Thyroid gland (tissue), 4 donors: ENCODE measurements around the gene ZC3H15. TPM values are rescaled to one million over a fixed set of nuclear protein-coding genes. Genes with fewer than 3 reads are reported as not detected.

ENCODE experiments used
- DNase-seq, 2 donors: peaks; one replicate each; pipeline ENCODE4 v3.0.0-alpha.2; 2019
- H3K27ac ChIP-seq, 3 donors: fragments of 200-600 bp; sonication (generic); 1 replicate in 2 of 3; 2 replicates in 1 of 3; pipeline ENCODE4 v1.5.1; 2016 to 2019; ENCODE audit warnings: mild to moderate bottlenecking in 1 of 3, moderate library complexity in 1 of 3
- H3K27me3 ChIP-seq: fragments of 200-600 bp; sonication (generic); one replicate; pipeline ENCODE4 v1.5.1; 2019
- H3K36me3 ChIP-seq, 2 donors: fragments of 200-600 bp; sonication (generic); one replicate each; pipeline ENCODE4 v1.5.1; 2016 to 2019
- H3K4me1 ChIP-seq, 2 donors: fragments of 200-600 bp; sonication (generic); one replicate each; pipeline ENCODE4 v1.5.1; 2017 to 2019
- H3K4me3 ChIP-seq, 3 donors: fragments of 200-600 bp; sonication (generic); replicated peaks in 1 of 3; 1 replicate in 2 of 3; 2 replicates in 1 of 3; pipeline ENCODE4 v1.5.1; 2016; ENCODE audit warnings: mild to moderate bottlenecking in 1 of 3
- H3K9me3 ChIP-seq: fragments of 200-600 bp; sonication (generic); one replicate; pipeline ENCODE4 v1.5.1; 2017
- POLR2A ChIP-seq, 2 donors: fragments of 450-650 bp; IDR thresholded peaks; one replicate each; pipeline ENCODE4 v1.6.1; 2017; ENCODE audit warnings: antibody characterized with exemption in 2 of 2, mild to moderate bottlenecking in 2 of 2, moderate library complexity in 1 of 2
- WGBS, 2 donors: methylation state at CpG; one replicate each; pipeline ENCODE4 v1.1.5; 2017; 5-methylcytosine and 5-hydroxymethylcytosine counted together
- intact Hi-C: fragments of 100-400 bp; cut with DNase I; formaldehyde crosslinking; loops from one replicate; pipeline ENCODE4 v1.15.1; 2023
- total RNA-seq, 4 donors: library from RNA; depleted of rRNA; stranded (reverse); fragments of >200 nt; gene quantifications; one replicate each; pipeline ENCODE4 v1.2.3, GENCODE V29; 2016
- TF ChIP-seq, protein P1 (sequence below), 6 experiments: fragments of 200-600 bp in 3 of 6; fragments of 450-650 bp in 3 of 6; sonication (generic) in 3 of 6; IDR thresholded peaks; one replicate each; pipeline ENCODE4 v1.5.1; 2016 to 2019; ENCODE audit warnings: antibody characterized with exemption in 6 of 6, mild to moderate bottlenecking in 2 of 6, inconsistent platforms in 1 of 6, moderate library complexity in 1 of 6

The ZC3H15 gene
- total RNA-seq, 4 donors from 2014 or later = 56.1 to 74.8 (median 67.5) TPM

DNA sequence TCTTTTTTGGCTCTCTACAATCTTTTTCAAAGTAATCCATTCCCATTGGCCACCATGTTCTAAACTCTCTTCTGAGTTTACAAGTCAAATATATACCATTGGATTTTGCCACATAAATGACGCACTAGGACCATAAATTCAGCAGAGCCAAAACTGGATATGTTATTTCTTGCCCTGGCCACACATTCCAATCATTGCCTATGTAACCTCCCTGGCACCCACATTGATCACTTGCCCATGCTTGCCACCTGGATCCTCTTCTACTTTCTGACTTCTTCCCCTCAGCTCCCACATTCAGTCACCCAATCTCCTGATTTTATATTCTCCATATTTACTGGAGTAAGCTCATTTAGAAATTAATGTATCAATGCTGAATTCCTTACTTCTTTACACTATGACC lies 5.1 kb upstream of the ZC3H15 start:
- no peaks in the 10 kb centered on the region for H3K27me3 ChIP-seq
- no peaks in the 10 kb centered on the region for H3K36me3 ChIP-seq
- H3K4me3 ChIP-seq = no peak overlapping the region
- intact Hi-C loops = no loop called here
- H3K27ac ChIP-seq = no peak overlapping the region
- no peak for TF ChIP-seq POLR2A (IDR thresholded peaks at IDR 0.05)
- TF ChIP-seq, protein P1, sequence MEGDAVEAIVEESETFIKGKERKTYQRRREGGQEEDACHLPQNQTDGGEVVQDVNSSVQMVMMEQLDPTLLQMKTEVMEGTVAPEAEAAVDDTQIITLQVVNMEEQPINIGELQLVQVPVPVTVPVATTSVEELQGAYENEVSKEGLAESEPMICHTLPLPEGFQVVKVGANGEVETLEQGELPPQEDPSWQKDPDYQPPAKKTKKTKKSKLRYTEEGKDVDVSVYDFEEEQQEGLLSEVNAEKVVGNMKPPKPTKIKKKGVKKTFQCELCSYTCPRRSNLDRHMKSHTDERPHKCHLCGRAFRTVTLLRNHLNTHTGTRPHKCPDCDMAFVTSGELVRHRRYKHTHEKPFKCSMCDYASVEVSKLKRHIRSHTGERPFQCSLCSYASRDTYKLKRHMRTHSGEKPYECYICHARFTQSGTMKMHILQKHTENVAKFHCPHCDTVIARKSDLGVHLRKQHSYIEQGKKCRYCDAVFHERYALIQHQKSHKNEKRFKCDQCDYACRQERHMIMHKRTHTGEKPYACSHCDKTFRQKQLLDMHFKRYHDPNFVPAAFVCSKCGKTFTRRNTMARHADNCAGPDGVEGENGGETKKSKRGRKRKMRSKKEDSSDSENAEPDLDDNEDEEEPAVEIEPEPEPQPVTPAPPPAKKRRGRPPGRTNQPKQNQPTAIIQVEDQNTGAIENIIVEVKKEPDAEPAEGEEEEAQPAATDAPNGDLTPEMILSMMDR (IDR thresholded peaks at IDR 0.05) = no peak
- H3K4me1 ChIP-seq = peaks cover 0 to 10% of the 10 kb centered on the region in 2 donors
- 96 to 98% methylated on average over 1 of the region's 1 CpG for WGBS, 2 donors
- DNase-seq = no peak
- H3K9me3 ChIP-seq = no peaks in the 10 kb centered on the region

DNA sequence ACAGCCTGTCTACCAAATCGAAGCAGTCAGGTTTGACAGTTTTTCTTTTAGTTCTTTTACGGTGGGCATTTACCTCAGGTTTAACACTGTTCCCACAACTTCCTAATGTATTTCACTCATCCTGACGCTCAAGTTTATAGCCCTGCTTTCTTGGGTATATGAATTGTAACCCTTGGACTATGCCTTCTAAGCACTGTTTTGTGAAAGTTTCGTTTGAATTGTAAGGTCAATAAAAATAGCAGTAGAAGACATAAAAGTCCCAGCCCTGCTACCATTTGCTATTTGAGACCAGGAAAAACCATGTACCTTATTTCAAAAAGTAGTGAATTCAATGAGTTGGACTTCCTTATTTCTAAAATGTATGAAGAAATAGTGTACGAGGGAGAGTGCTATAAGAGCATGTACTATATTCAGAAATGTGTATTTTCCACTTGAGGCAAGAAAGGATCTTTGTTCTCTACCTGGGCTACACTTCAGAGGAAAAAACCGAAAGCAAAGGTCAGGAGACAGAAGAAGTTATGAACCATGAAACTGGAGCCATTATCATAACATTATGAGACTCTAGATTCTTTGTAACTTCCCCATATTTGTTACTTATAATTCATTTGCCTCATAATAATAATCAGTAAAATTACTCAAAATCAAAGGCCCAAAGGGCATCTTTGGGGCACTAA lies 1.9 kb upstream of the ZC3H15 start:
- H3K4me3 ChIP-seq = no peak overlapping the region
- intact Hi-C loops = no loop called here

DNA sequence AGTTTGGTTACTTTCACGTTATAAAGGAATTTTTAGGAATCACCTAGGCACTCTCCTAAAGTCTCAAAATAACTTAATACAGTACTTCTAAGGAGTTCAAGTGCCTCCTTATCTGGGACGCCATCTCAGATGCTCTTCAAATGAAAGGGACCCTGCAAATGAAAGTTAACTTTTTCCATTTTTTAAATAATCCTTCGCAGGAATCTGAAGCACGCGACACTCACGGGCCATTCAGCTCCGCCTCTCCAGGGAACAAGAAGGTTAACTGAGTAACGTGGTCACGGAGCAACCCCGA lies 537 bp upstream of the ZC3H15 start:
- H3K4me3 ChIP-seq = peak overlapping the region; percentile 63 to 90 (median 75)
- DNase-seq = no peak
- WGBS, 2 donors = 0% methylated on average over 10 of the region's 10 CpGs
- no peaks in the 10 kb centered on the region for H3K9me3 ChIP-seq
- H3K4me1 ChIP-seq = peaks cover 21 to 25% of the 10 kb centered on the region in 2 donors
- H3K36me3 ChIP-seq = no peaks in the 10 kb centered on the region
- no peaks in the 10 kb centered on the region for H3K27me3 ChIP-seq
- TF ChIP-seq, protein P1 (IDR thresholded peaks at IDR 0.05) = no peak
- TF ChIP-seq POLR2A (IDR thresholded peaks at IDR 0.05) = no peak
- peak overlapping the region; percentile 80 to 93 (median 91) for H3K27ac ChIP-seq
- intact Hi-C loops = no loop called here

More for the DNA sequence above, 1.9 kb upstream of the ZC3H15 start:
- no peak for DNase-seq
- WGBS, 2 donors = 80 to 87% methylated on average over 6 of the region's 6 CpGs
- H3K36me3 ChIP-seq = no peaks in the 10 kb centered on the region
- H3K27me3 ChIP-seq = no peaks in the 10 kb centered on the region
- H3K4me1 ChIP-seq = peaks cover 21 to 25% of the 10 kb centered on the region in 2 donors
- no peak overlapping the region for H3K27ac ChIP-seq
- no peak for TF ChIP-seq POLR2A (IDR thresholded peaks at IDR 0.05)
- TF ChIP-seq, protein P1 (IDR thresholded peaks at IDR 0.05) = no peak
- no peaks in the 10 kb centered on the region for H3K9me3 ChIP-seq

DNA sequence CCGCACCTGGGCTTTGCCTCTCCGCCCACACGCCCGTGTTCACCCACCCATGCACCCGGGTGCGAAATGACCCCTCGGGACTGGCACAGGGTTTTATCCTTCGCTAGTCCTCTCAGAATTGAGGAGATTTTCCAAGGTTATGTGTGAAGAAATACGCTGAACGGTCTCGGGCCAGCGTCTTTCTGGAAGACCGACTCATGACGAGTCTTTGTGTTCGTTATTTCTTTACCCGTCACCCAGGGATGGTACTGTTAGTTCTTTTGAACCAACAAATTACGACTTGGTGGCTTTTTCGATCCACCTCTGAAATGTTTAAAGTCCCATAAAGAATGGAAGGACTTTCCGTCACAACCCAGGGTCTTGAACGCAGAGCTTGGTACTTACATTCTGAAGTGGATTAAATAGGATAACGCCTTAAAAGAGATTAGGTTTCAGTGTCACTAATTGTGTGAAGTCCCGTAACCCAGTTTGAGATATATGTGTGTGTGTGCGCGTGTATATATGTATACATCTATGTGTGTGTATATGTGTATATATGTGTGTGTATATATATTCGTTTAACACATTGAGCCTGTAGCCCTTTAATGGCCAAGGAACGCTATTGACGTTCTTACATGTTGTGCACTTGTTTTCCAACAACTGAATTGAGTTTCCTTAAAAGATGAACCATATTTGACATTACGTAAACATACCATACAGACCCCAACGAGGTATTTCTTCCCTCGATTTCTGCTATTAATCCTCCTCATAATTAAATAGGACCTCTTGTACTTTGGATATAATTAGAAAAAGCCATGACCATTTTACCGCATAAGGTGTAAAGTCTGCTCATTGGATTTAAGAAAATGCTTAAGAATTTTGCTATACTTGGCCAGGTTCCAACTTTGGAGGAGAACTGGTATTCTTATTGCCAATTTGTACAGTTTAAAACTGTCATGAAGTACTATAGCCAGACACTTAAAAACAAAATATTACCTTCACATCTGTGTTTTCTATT lies 889 bp downstream of the ZC3H15 start:
- no peaks in the 10 kb centered on the region for H3K27me3 ChIP-seq
- peak overlapping the region; percentile 75 to 93 (median 91) for H3K27ac ChIP-seq
- H3K9me3 ChIP-seq = no peaks in the 10 kb centered on the region
- no peaks in the 10 kb centered on the region for H3K36me3 ChIP-seq
- TF ChIP-seq POLR2A (IDR thresholded peaks at IDR 0.05) = no peak
- TF ChIP-seq, protein P1 (IDR thresholded peaks at IDR 0.05) = no peak
- 4% methylated on average over 29 to 31 of the region's 31 CpGs for WGBS, 2 donors
- intact Hi-C loops = no loop called here
- DNase-seq = no peak
- peaks cover 34 to 37% of the 10 kb centered on the region in 2 donors for H3K4me1 ChIP-seq
- peak overlapping the region; percentile 75 to 94 (median 90) for H3K4me3 ChIP-seq
